SK-N-MC (cell line): ENCODE results near the gene TMEM120B.

Source experiments
- EZH2 ChIP-seq: fragments of 200-600 bp; sonication (generic); IDR thresholded peaks from one replicate; pipeline ENCODE4 v1.6.1; 2017; ENCODE audit warnings: antibody characterized with exemption
- FOXP2 ChIP-seq: optimal IDR thresholded peaks from 2 replicates; pipeline ENCODE3; 2011; ENCODE audit warnings: mild to moderate bottlenecking, moderate library complexity; ENCODE audit not compliant: insufficient read depth; ENCODE audit errors: extremely low read length, control extremely low read depth
- POLR2AphosphoS5 ChIP-seq: IDR thresholded peaks from 2 replicates; pipeline ENCODE4 v1.6.1; 2012; ENCODE audit warnings: mild to moderate bottlenecking, low read depth, low read length, borderline replicate concordance

- TF ChIP-seq EZH2 = no peak
- TF ChIP-seq POLR2AphosphoS5 = no peak
- no peak for TF ChIP-seq FOXP2
Observed at GRCh38 chr12:121750507-121750955, 38.0 kb downstream of the TMEM120B start.
